IMR-90 (cell line): ENCODE results near the gene PLB1. TPM values are rescaled to one million over a fixed set of nuclear protein-coding genes. Genes with fewer than 3 reads are reported as not detected.

Experiments
- ATAC-seq: fragments of 200-7000 bp; cut with Tn5 transposase; 2 replicates; pipeline ENCODE4 v1.9.1; 2020; ENCODE audit warnings: low read depth, mild to moderate bottlenecking, moderate library complexity
- BruUV-seq: library from RNA; stranded (reverse); fragments of 400-500 nt; replicated peaks from 2 replicates; lab custom pipeline; 2021; lab: Mats Ljungman, UMichigan
- CTCF ChIA-PET: fragments of 300-600 bp; formaldehyde crosslinking; extraction: SDS; loops from one replicate; lab custom pipeline; 2021; ENCODE audit warnings: antibody characterized with exemption; lab: Yijun Ruan, JAX
- POLR2A ChIA-PET: fragments of 300-600 bp; sonication (Branson Sonifier 250); formaldehyde crosslinking; loops from one replicate; lab custom pipeline; 2022; ENCODE audit warnings: antibody characterized with exemption; ENCODE audit not compliant: unreplicated experiment; lab: Charles Lee
- DNase-seq: peaks from one replicate; pipeline ENCODE4 v3.0.0; 2013
- H2AFZ ChIP-seq: replicated peaks from 2 replicates; pipeline ENCODE3; 2013; ENCODE audit warnings: low read length, mild to moderate bottlenecking; ENCODE audit not compliant: poor library complexity
- H2AK5ac ChIP-seq: 2 replicates; pipeline ENCODE4 v1.6.1; 2013; ENCODE audit warnings: low read depth, low read length, inconsistent platforms
- H2AK9ac ChIP-seq: replicated peaks from 2 replicates; pipeline ENCODE3; 2013; ENCODE audit warnings: mild to moderate bottlenecking, low read depth, low read length, moderate library complexity; ENCODE audit not compliant: poor library complexity
- H2BK120ac ChIP-seq: 2 replicates; pipeline ENCODE4 v1.6.1; 2013; ENCODE audit warnings: low read depth, low read length, inconsistent platforms
- H2BK15ac ChIP-seq: 3 replicates; pipeline ENCODE4 v1.6.1; 2013; ENCODE audit warnings: low read depth, low read length, inconsistent platforms
- H2BK20ac ChIP-seq: 2 replicates; pipeline ENCODE4 v1.6.1; 2013; ENCODE audit warnings: low read depth, mild to moderate bottlenecking, inconsistent platforms, low read length, moderate library complexity
- H2BK5ac ChIP-seq: 2 replicates; pipeline ENCODE4 v1.6.1; 2013; ENCODE audit warnings: mild to moderate bottlenecking, low read depth, low read length, inconsistent platforms; ENCODE audit not compliant: poor library complexity, severe bottlenecking
- H3K14ac ChIP-seq: replicated peaks from 2 replicates; pipeline ENCODE4 v1.6.1; 2013; ENCODE audit warnings: low read depth, low read length, inconsistent platforms
- H3K18ac ChIP-seq: 2 replicates; pipeline ENCODE4 v1.6.1; 2013; ENCODE audit warnings: low read depth, low read length, control low read depth
- H3K23ac ChIP-seq: 2 replicates; pipeline ENCODE4 v1.6.1; 2013; ENCODE audit warnings: low read depth, low read length, inconsistent platforms
- H3K27ac ChIP-seq: 2 replicates; pipeline ENCODE4 v1.5.1; 2013; ENCODE audit warnings: mild to moderate bottlenecking, control low read depth, low read length; ENCODE audit not compliant: insufficient read depth
- H3K27me3 ChIP-seq: 2 replicates; pipeline ENCODE4 v1.6.1; 2013; ENCODE audit warnings: low read length; ENCODE audit not compliant: control insufficient read depth, insufficient read depth
- H3K36me3 ChIP-seq: 2 replicates; pipeline ENCODE4 v1.6.1; 2013; ENCODE audit warnings: low read length, mixed read lengths; ENCODE audit not compliant: control insufficient read depth, insufficient read depth
- H3K4ac ChIP-seq: 2 replicates; pipeline ENCODE4 v1.6.1; 2013; ENCODE audit warnings: low read depth, low read length, inconsistent platforms
- H3K4me1 ChIP-seq: 2 replicates; pipeline ENCODE4 v1.6.1; 2013; ENCODE audit warnings: low read length, mixed read lengths; ENCODE audit not compliant: control insufficient read depth, insufficient read depth
- H3K4me2 ChIP-seq: 2 replicates; pipeline ENCODE4 v1.6.1; 2013; ENCODE audit warnings: low read depth, mild to moderate bottlenecking, control low read depth, low read length, moderate library complexity
- H3K4me3 ChIP-seq: 2 replicates; pipeline ENCODE4 v1.5.1; 2013; ENCODE audit warnings: low read depth, mild to moderate bottlenecking, control low read depth, low read length, moderate library complexity; ENCODE audit not compliant: insufficient read depth
- H3K56ac ChIP-seq: 2 replicates; pipeline ENCODE4 v1.6.1; 2013; ENCODE audit warnings: low read length, inconsistent platforms; ENCODE audit not compliant: insufficient read depth; ENCODE audit errors: extremely low read depth
- H3K79me1 ChIP-seq, 2 experiments: 2 replicates each; pipeline ENCODE4 v1.6.1; 2013; ENCODE audit warnings: low read length in 2 of 2, inconsistent platforms in 1 of 2, low read depth in 1 of 2
- H3K9ac ChIP-seq: 2 replicates; pipeline ENCODE4 v1.6.1; 2013; ENCODE audit warnings: low read depth, low read length, control low read depth
- H3K9me1 ChIP-seq: 2 replicates; pipeline ENCODE4 v1.6.1; 2013; ENCODE audit warnings: low read length, inconsistent platforms; ENCODE audit not compliant: insufficient read depth
- H3K9me3 ChIP-seq: 2 replicates; pipeline ENCODE4 v1.6.1; 2013; ENCODE audit warnings: low read length; ENCODE audit not compliant: control insufficient read depth, insufficient read depth
- H4K20me1 ChIP-seq: 2 replicates; pipeline ENCODE4 v1.6.1; 2013; ENCODE audit warnings: low read length, inconsistent platforms; ENCODE audit not compliant: insufficient read depth
- H4K5ac ChIP-seq: 2 replicates; pipeline ENCODE4 v1.6.1; 2013; ENCODE audit warnings: mild to moderate bottlenecking, low read depth, low read length, control low read depth
- H4K8ac ChIP-seq, 2 experiments: 2 replicates each; pipeline ENCODE4 v1.6.1; 2013; ENCODE audit warnings: low read depth in 2 of 2, low read length in 2 of 2, control low read depth in 1 of 2, inconsistent platforms in 1 of 2
- H4K91ac ChIP-seq: 2 replicates; pipeline ENCODE4 v1.6.1; 2013; ENCODE audit warnings: low read depth, low read length, inconsistent platforms; ENCODE audit not compliant: insufficient read depth
- BHLHE40 ChIP-seq: fragments of 150-350 bp; IDR thresholded peaks from 2 replicates; pipeline ENCODE4 v1.6.1; 2016; ENCODE audit warnings: mild to moderate bottlenecking, low read depth, low read length
- CEBPB ChIP-seq: IDR thresholded peaks from 2 replicates; pipeline ENCODE4 v1.6.1; 2012; ENCODE audit warnings: low read depth, low read length, improper control_type of control experiment
- CHD1 ChIP-seq: IDR thresholded peaks from 2 replicates; pipeline ENCODE4 v1.6.1; 2012; ENCODE audit warnings: low read depth, low read length, improper control_type of control experiment
- FOS ChIP-seq: fragments of 150-350 bp; IDR thresholded peaks from 2 replicates; pipeline ENCODE4 v1.6.1; 2016; ENCODE audit warnings: low read depth, low read length
- MAFK ChIP-seq: IDR thresholded peaks from 2 replicates; pipeline ENCODE4 v1.6.1; 2012; ENCODE audit warnings: low read depth, low read length, improper control_type of control experiment
- MAZ ChIP-seq: IDR thresholded peaks from 2 replicates; pipeline ENCODE4 v1.6.1; 2012; ENCODE audit warnings: low read depth, mild to moderate bottlenecking, low read length, improper control_type of control experiment, moderate library complexity, borderline replicate concordance
- MXI1 ChIP-seq: IDR thresholded peaks from 2 replicates; pipeline ENCODE4 v1.6.1; 2012; ENCODE audit warnings: low read depth, mild to moderate bottlenecking, low read length, moderate library complexity, borderline replicate concordance
- NFE2L2 ChIP-seq: fragments of 150-350 bp; IDR thresholded peaks from 2 replicates; pipeline ENCODE4 v1.6.1; 2016; ENCODE audit warnings: low read depth, mild to moderate bottlenecking, low read length
- POLR2A ChIP-seq: IDR thresholded peaks from 2 replicates; pipeline ENCODE4 v1.6.1; 2012; ENCODE audit warnings: mild to moderate bottlenecking, low read depth, low read length
- RAD21 ChIP-seq: IDR thresholded peaks from 2 replicates; pipeline ENCODE4 v1.6.1; 2012; ENCODE audit warnings: low read length, improper control_type of control experiment
- RCOR1 ChIP-seq: IDR thresholded peaks from 2 replicates; pipeline ENCODE4 v1.6.1; 2012; ENCODE audit warnings: mild to moderate bottlenecking, low read length, improper control_type of control experiment; ENCODE audit not compliant: insufficient replicate concordance
- RFX5 ChIP-seq: IDR thresholded peaks from 2 replicates; pipeline ENCODE4 v1.8.0; 2012; ENCODE audit warnings: low read depth, mild to moderate bottlenecking, low read length, moderate library complexity
- SMC3 ChIP-seq: fragments of 150-350 bp; IDR thresholded peaks from 2 replicates; pipeline ENCODE4 v1.6.1; 2016; ENCODE audit warnings: low read depth, mild to moderate bottlenecking, antibody characterized with exemption, low read length, moderate library complexity
- USF2 ChIP-seq: fragments of 150-350 bp; IDR thresholded peaks from 2 replicates; pipeline ENCODE4 v1.6.1; 2017; ENCODE audit warnings: mild to moderate bottlenecking, antibody characterized with exemption, low read length, low read depth
- WGBS, 2 experiments: methylation state at CpG; one replicate each; pipeline versions ENCODE4 v1.1.5 to v1.1.7; 2013; ENCODE audit warnings: missing lambda C conversion rate in 2 of 2; ENCODE audit not compliant: insufficient read length in 1 of 2; ENCODE audit errors: extremely low coverage in 2 of 2; 5-methylcytosine and 5-hydroxymethylcytosine counted together
- dilution Hi-C: fragments of 300-500 bp; cut with HindIII; formaldehyde crosslinking; loops from one replicate; pipeline ENCODE4 v1.14.3; 2018; ENCODE audit warnings: low sequenced_read_pairs; ENCODE audit not compliant: unreplicated experiment
- in situ Hi-C: fragments of 300-500 bp; cut with MboI; formaldehyde crosslinking; loops from 3 replicates; pipeline ENCODE4 v1.14.3; 2019; ENCODE audit warnings: low sequenced_read_pairs, inconsistent platforms, mixed read lengths
- intact Hi-C: fragments of 100-400 bp; cut with micrococcal nuclease; formaldehyde crosslinking; loops from 2 replicates; pipeline ENCODE4 v1.10.0; 2022
- polyA plus RNA-seq, 3 experiments: library from polyadenylated mRNA; depleted of rRNA; stranded (reverse); fragments of >200 nt; gene quantifications; 2 replicates each; pipeline ENCODE4 v1.2.3, GENCODE V29; 2012; ENCODE audit warnings: low replicate concordance in 1 of 3
- total RNA-seq: library from RNA; depleted of rRNA; stranded (reverse); fragments of >200 nt; gene quantifications from 2 replicates; pipeline ENCODE4 v1.2.3, GENCODE V29; 2012
- TF ChIP-seq, protein P1 (sequence below): conservative IDR thresholded peaks from 2 replicates; pipeline ENCODE4 v1.5.1; 2012; ENCODE audit warnings: mild to moderate bottlenecking, low read depth, low read length, improper control_type of control experiment
- TF ChIP-seq, protein P2 (sequence below): fragments of 150-350 bp; IDR thresholded peaks from 2 replicates; pipeline ENCODE4 v1.6.1; 2016; ENCODE audit warnings: low read depth, mild to moderate bottlenecking, low read length, moderate library complexity, borderline replicate concordance

PLB1 gene
- total and polyA plus RNA-seq, 2 of the 4 experiments (the other 2 are of a cell fraction): 0.74 to 0.90 TPM

DNA sequence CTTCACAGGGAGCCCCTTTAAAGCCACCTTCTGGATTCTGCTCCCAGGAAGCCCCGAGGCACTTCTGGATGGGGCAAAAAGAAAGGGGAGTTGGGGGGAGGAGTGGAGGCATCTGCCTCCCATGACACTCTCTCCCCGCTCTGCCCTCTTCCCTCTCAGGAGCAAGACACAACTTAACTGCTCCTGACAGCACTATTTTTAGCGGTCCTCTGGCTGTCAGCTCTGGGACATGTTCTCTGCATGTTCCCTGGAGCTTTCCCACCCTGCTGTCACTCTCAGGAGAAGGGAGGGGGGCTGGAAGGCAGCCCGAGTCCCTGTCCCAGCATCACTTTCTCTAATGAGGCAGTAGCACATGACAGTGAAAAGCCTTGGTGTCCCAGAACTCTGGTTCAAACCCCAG lies 32.3 kb downstream of the PLB1 start:
- Histone ChIP-seq H3K27me3 (peaks cover 77% of the 10 kb centered on the region), H2BK20ac (no peak overlapping the region), H2AFZ (no peak overlapping the region), H3K4me2 (no peak overlapping the region), H4K8ac (no peak overlapping the region), H3K9me1 (no peaks in the 10 kb centered on the region), H4K91ac (no peak overlapping the region), H2BK5ac (no peak overlapping the region), H3K27ac (no peak overlapping the region), H3K9me3 (no peaks in the 10 kb centered on the region), H4K5ac (no peak overlapping the region), H3K79me1 (no peaks in the 10 kb centered on the region), H3K4ac (no peak overlapping the region), H2AK9ac (no peak overlapping the region), H3K18ac (no peak overlapping the region), H3K14ac (no peak overlapping the region), H3K36me3 (no peaks in the 10 kb centered on the region), H3K4me3 (no peak overlapping the region), H4K20me1 (no peaks in the 10 kb centered on the region), H2BK15ac (no peak overlapping the region), H3K4me1 (no peaks in the 10 kb centered on the region), H3K23ac (no peak overlapping the region), H2BK120ac (no peak overlapping the region), H3K56ac (no peak overlapping the region), H3K9ac (no peak overlapping the region), H2AK5ac (no peak overlapping the region)
- DNase-seq (no peak), ATAC-seq (no peak)
- ChIA-PET CTCF (interaction anchor here (0.6 kb wide), 1 partner anchor 763 kb away, joined by 3 read pairs; no protein-coding TSS in a partner anchor), POLR2A (no interaction called here)
- intact Hi-C loops (no loop called here), dilution Hi-C loops (no loop called here), in situ Hi-C loops (no loop called here)
- TF ChIP-seq CHD1 (no peak), BHLHE40 (no peak), RCOR1 (no peak), RFX5 (no peak), MAFK (no peak), CEBPB (no peak), POLR2A (no peak), MXI1 (no peak), FOS (no peak), USF2 (no peak), RAD21 (no peak), SMC3 (no peak), MAZ (no peak), NFE2L2 (no peak)
- TF ChIP-seq, protein P1, sequence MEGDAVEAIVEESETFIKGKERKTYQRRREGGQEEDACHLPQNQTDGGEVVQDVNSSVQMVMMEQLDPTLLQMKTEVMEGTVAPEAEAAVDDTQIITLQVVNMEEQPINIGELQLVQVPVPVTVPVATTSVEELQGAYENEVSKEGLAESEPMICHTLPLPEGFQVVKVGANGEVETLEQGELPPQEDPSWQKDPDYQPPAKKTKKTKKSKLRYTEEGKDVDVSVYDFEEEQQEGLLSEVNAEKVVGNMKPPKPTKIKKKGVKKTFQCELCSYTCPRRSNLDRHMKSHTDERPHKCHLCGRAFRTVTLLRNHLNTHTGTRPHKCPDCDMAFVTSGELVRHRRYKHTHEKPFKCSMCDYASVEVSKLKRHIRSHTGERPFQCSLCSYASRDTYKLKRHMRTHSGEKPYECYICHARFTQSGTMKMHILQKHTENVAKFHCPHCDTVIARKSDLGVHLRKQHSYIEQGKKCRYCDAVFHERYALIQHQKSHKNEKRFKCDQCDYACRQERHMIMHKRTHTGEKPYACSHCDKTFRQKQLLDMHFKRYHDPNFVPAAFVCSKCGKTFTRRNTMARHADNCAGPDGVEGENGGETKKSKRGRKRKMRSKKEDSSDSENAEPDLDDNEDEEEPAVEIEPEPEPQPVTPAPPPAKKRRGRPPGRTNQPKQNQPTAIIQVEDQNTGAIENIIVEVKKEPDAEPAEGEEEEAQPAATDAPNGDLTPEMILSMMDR: no peak
- TF ChIP-seq, protein P2, sequence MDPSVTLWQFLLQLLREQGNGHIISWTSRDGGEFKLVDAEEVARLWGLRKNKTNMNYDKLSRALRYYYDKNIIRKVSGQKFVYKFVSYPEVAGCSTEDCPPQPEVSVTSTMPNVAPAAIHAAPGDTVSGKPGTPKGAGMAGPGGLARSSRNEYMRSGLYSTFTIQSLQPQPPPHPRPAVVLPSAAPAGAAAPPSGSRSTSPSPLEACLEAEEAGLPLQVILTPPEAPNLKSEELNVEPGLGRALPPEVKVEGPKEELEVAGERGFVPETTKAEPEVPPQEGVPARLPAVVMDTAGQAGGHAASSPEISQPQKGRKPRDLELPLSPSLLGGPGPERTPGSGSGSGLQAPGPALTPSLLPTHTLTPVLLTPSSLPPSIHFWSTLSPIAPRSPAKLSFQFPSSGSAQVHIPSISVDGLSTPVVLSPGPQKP: no peak
- BruUV-seq: no TSS peak
- WGBS, 2 experiments: no CpG with 5 or more reads among the region's 4 CpGs
